Measurements from ENCODE around the gene KCNMB1. TPM values are rescaled to one million over a fixed set of nuclear protein-coding genes. Genes with fewer than 3 reads are reported as not detected.

Gene KCNMB1
- total RNA-seq, 4 donors from 2014 or later, result 0.22 to 1.8 (median 1.1) TPM

GRCh38 chr5:170360709-170361108 lies 28.5 kb downstream of the KCNMB1 start:
- H3K4me1 ChIP-seq, result peaks cover 0 to 52% (median 7%) of the 10 kb centered on the region in 4 donors
- H3K9me3 ChIP-seq, result no peaks in the 10 kb centered on the region

GRCh38 chr5:170357955-170358444 lies 31.2 kb downstream of the KCNMB1 start:
- TF ChIP-seq POLR2A (IDR thresholded peaks at IDR 0.05) (no peak), EP300 (IDR thresholded peaks at IDR 0.05) (no peak), CTCF (IDR thresholded peaks at IDR 0.05) (no peak)
- Histone ChIP-seq H3K4me3 (no peak overlapping the region), H3K9me3 (no peaks in the 10 kb centered on the region), H3K36me3 (no peaks in the 10 kb centered on the region), H3K4me1 (peaks cover 0 to 67% (median 7%) of the 10 kb centered on the region in 4 donors), H3K27ac (peak overlapping the region in 2 of 4 donors; percentile 45 to 52), H3K27me3 (peaks cover 0 to 6% of the 10 kb centered on the region in 2 donors)
- 45 to 54% methylated on average over 8 of the region's 8 CpGs for WGBS, 2 donors
- DNase-seq (ENCODE audit: low spot score in 2 of 2), result peak; percentile 56 to 72

More at GRCh38 chr5:170360709-170361108, 28.5 kb downstream of the KCNMB1 start:
- no peaks in the 10 kb centered on the region for H3K36me3 ChIP-seq
- WGBS, 2 donors, result 67 to 73% methylated on average over 8 of the region's 8 CpGs
- H3K4me3 ChIP-seq, result no peak overlapping the region
- TF ChIP-seq CTCF (IDR thresholded peaks at IDR 0.05), result no peak
- TF ChIP-seq EP300 (IDR thresholded peaks at IDR 0.05), result no peak
- no peak for TF ChIP-seq POLR2A (IDR thresholded peaks at IDR 0.05)
- no peak for DNase-seq (ENCODE audit: low spot score in 2 of 2)
- no peaks in the 10 kb centered on the region for H3K27me3 ChIP-seq
- peak overlapping the region in 2 of 4 donors; percentile 20 to 52 for H3K27ac ChIP-seq

- 69 to 79% methylated on average over 8 of the region's 8 CpGs for WGBS, 2 donors
- no peak for DNase-seq (ENCODE audit: low spot score in 2 of 2)
- Histone ChIP-seq H3K9me3 (no peaks in the 10 kb centered on the region), H3K27me3 (peaks cover 0 to 8% of the 10 kb centered on the region in 2 donors), H3K36me3 (no peaks in the 10 kb centered on the region), H3K4me3 (no peak overlapping the region), H3K27ac (peak overlapping the region in 1 of 4 donors; percentile 23), H3K4me1 (peaks cover 0 to 46% (median 4%) of the 10 kb centered on the region in 4 donors)
- TF ChIP-seq POLR2A (IDR thresholded peaks at IDR 0.05) (no peak), EP300 (IDR thresholded peaks at IDR 0.05) (no peak), CTCF (IDR thresholded peaks at IDR 0.05) (no peak)
Measured at GRCh38 chr5:170355601-170356098, 33.5 kb downstream of the KCNMB1 start.

GRCh38 chr5:170353961-170354360 lies 35.2 kb downstream of the KCNMB1 start:
- Histone ChIP-seq H3K4me1 (peaks cover 0 to 34% (median 4%) of the 10 kb centered on the region in 4 donors), H3K36me3 (no peaks in the 10 kb centered on the region), H3K9me3 (no peaks in the 10 kb centered on the region), H3K27me3 (peaks cover 0 to 8% of the 10 kb centered on the region in 2 donors), H3K27ac (no peak overlapping the region), H3K4me3 (peak overlapping the region in 1 of 4 donors; percentile 20)
- TF ChIP-seq CTCF (IDR thresholded peaks at IDR 0.05) (no peak), POLR2A (IDR thresholded peaks at IDR 0.05) (no peak)
- DNase-seq (ENCODE audit: low spot score in 2 of 2), result peak; percentile 47 to 58
- 79 to 88% methylated on average over 9 of the region's 9 CpGs for WGBS, 2 donors

- 43% methylated on average over 16 to 17 of the region's 18 CpGs for WGBS, 2 donors
- Histone ChIP-seq H3K27me3 (peaks cover 0 to 8% of the 10 kb centered on the region in 2 donors), H3K4me3 (peak overlapping the region in 2 of 4 donors; percentile 3 to 20), H3K27ac (peak overlapping the region in 1 of 4 donors; percentile 43), H3K9me3 (no peaks in the 10 kb centered on the region), H3K36me3 (no peaks in the 10 kb centered on the region), H3K4me1 (peaks cover 0 to 35% (median 4%) of the 10 kb centered on the region in 4 donors)
- no peak for DNase-seq (ENCODE audit: low spot score in 2 of 2)
- TF ChIP-seq POLR2A (IDR thresholded peaks at IDR 0.05) (no peak), EP300 (IDR thresholded peaks at IDR 0.05) (no peak), CTCF (IDR thresholded peaks at IDR 0.05) (no peak)
Measured at GRCh38 chr5:170353011-170353761, 36.0 kb downstream of the KCNMB1 start.
